ENCODE data around the gene SFN. TPM values are rescaled to one million over a fixed set of nuclear protein-coding genes. Genes with fewer than 3 reads are reported as not detected.

The SFN gene
- total RNA-seq, 2 experiments from 2014 or later, result 0.95 to 3.9 TPM

GRCh38 chr1:26911399-26912146 lies 48.6 kb downstream of the SFN start:
- peaks cover 7% of the 10 kb centered on the region for H3K4me1 ChIP-seq (ENCODE audit: insufficient read depth, low read length, poor library complexity, severe bottlenecking)
- no peak overlapping the region for H3K27ac ChIP-seq (ENCODE audit: low read depth, low read length, poor library complexity, severe bottlenecking)
- no peak overlapping the region for H3K4me3 ChIP-seq (ENCODE audit: low read depth, low read length, poor library complexity, severe bottlenecking)
- CTCF ChIA-PET (ENCODE audit: unreplicated experiment), result no interaction called here
- no peaks in the 10 kb centered on the region for H4K20me1 ChIP-seq (ENCODE audit: insufficient read depth, low read length)
- no peaks in the 10 kb centered on the region for H3K9me3 ChIP-seq (ENCODE audit: low read length)
- no peak overlapping the region for H3K4me2 ChIP-seq (ENCODE audit: low read length)
- H3K79me2 ChIP-seq (ENCODE audit: insufficient read depth, low read depth, low read length), result no peaks in the 10 kb centered on the region
- no TSS peak for BruUV-seq (replicated peaks)
- POLR2A ChIA-PET, result interaction anchor here (0.9 kb wide), 1 partner anchor 103 kb away, joined by 3 read pairs; no protein-coding TSS in a partner anchor
- intact Hi-C loops (cut with micrococcal nuclease; ENCODE audit: unreplicated experiment), result no loop called here
- H3K36me3 ChIP-seq (ENCODE audit: insufficient read depth, low read length), result no peaks in the 10 kb centered on the region
- no peak overlapping the region for H2AFZ ChIP-seq (ENCODE audit: low read length)
- DNase-seq (ENCODE audit: low spot score), result no peak
- no peak for TF ChIP-seq EZH2phosphoT487 (IDR thresholded peaks at IDR 0.05; ENCODE audit: borderline replicate concordance, low read depth, low read length)
- TF ChIP-seq, protein P1, sequence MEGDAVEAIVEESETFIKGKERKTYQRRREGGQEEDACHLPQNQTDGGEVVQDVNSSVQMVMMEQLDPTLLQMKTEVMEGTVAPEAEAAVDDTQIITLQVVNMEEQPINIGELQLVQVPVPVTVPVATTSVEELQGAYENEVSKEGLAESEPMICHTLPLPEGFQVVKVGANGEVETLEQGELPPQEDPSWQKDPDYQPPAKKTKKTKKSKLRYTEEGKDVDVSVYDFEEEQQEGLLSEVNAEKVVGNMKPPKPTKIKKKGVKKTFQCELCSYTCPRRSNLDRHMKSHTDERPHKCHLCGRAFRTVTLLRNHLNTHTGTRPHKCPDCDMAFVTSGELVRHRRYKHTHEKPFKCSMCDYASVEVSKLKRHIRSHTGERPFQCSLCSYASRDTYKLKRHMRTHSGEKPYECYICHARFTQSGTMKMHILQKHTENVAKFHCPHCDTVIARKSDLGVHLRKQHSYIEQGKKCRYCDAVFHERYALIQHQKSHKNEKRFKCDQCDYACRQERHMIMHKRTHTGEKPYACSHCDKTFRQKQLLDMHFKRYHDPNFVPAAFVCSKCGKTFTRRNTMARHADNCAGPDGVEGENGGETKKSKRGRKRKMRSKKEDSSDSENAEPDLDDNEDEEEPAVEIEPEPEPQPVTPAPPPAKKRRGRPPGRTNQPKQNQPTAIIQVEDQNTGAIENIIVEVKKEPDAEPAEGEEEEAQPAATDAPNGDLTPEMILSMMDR (conservative IDR thresholded peaks at IDR 0.05; ENCODE audit: low read length), result no peak
- no peaks in the 10 kb centered on the region for H3K9me2 ChIP-seq (ENCODE audit: insufficient read depth, low read length)

DNA sequence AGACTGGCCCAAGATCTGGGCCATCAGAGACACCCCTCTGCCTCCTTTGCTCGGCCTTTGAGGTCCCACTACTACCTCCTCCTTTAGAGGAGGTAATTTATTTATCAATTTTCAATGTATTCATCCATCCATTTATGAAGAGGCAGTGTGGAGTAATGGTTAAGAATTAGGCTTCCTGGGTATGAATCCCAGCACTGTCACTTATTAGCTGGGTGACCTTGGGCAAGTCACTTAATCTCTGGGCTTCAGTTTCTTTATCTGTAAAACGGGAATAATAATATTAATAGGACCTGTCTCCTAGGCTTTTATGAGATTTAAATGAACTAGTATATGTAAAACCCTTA lies 49.2 kb downstream of the SFN start:
- H3K4me1 ChIP-seq (ENCODE audit: insufficient read depth, low read length, poor library complexity, severe bottlenecking), result peaks cover 7% of the 10 kb centered on the region
- intact Hi-C loops (cut with micrococcal nuclease; ENCODE audit: unreplicated experiment), result no loop called here
- ChIA-PET POLR2A (interaction anchor here (0.9 to 1.6 kb wide), 2 partner anchors 12 to 103 kb away, joined by 3 read pairs; partner anchors contain the start of gene GPATCH3), CTCF (ENCODE audit: unreplicated experiment) (interaction anchor here (0.6 kb wide), 1 partner anchor 15 kb away, joined by 4 read pairs; no protein-coding TSS in a partner anchor)
- no peak for DNase-seq (ENCODE audit: low spot score)
- no peaks in the 10 kb centered on the region for H3K9me3 ChIP-seq (ENCODE audit: low read length)
- H3K36me3 ChIP-seq (ENCODE audit: insufficient read depth, low read length), result no peaks in the 10 kb centered on the region
- H2AFZ ChIP-seq (ENCODE audit: low read length), result no peak overlapping the region
- TF ChIP-seq EZH2phosphoT487 (IDR thresholded peaks at IDR 0.05; ENCODE audit: borderline replicate concordance, low read depth, low read length), result no peak
- TF ChIP-seq, protein P1 (conservative IDR thresholded peaks at IDR 0.05; ENCODE audit: low read length), result no peak
- no peak overlapping the region for H3K4me3 ChIP-seq (ENCODE audit: low read depth, low read length, poor library complexity, severe bottlenecking)
- BruUV-seq (replicated peaks), result no TSS peak
- H4K20me1 ChIP-seq (ENCODE audit: insufficient read depth, low read length), result no peaks in the 10 kb centered on the region
- no peak overlapping the region for H3K27ac ChIP-seq (ENCODE audit: low read depth, low read length, poor library complexity, severe bottlenecking)
- no peaks in the 10 kb centered on the region for H3K9me2 ChIP-seq (ENCODE audit: insufficient read depth, low read length)
- no peaks in the 10 kb centered on the region for H3K79me2 ChIP-seq (ENCODE audit: insufficient read depth, low read depth, low read length)
- H3K4me2 ChIP-seq (ENCODE audit: low read length), result no peak overlapping the region

DNA sequence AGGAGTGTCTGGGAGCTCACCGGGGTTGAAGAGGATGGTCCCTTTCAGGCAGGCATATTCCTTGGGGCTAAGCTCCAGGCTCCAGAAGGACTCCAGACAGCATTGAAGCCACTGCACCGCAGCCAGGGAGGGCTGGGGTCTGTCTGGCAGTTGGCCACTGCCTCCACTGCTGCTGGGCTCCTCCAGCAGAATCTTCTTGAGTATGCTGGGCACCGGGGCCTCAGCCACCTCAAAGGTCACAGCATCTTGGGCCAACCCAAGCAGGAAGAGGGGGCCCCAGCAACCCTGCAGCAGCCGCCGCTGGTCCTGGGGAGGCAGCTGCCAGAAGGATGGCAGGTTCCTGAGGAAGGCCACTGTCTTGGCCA lies 50.4 kb downstream of the SFN start:
- Histone ChIP-seq H3K4me2 (ENCODE audit: low read length) (no peak overlapping the region), H3K79me2 (ENCODE audit: insufficient read depth, low read depth, low read length) (no peaks in the 10 kb centered on the region), H3K27ac (ENCODE audit: low read depth, low read length, poor library complexity, severe bottlenecking) (no peak overlapping the region), H2AFZ (ENCODE audit: low read length) (no peak overlapping the region), H3K4me3 (ENCODE audit: low read depth, low read length, poor library complexity, severe bottlenecking) (no peak overlapping the region), H3K4me1 (ENCODE audit: insufficient read depth, low read length, poor library complexity, severe bottlenecking) (peaks cover 7% of the 10 kb centered on the region), H4K20me1 (ENCODE audit: insufficient read depth, low read length) (no peaks in the 10 kb centered on the region), H3K36me3 (ENCODE audit: insufficient read depth, low read length) (no peaks in the 10 kb centered on the region), H3K9me3 (ENCODE audit: low read length) (no peaks in the 10 kb centered on the region), H3K9me2 (ENCODE audit: insufficient read depth, low read length) (no peaks in the 10 kb centered on the region)
- ChIA-PET POLR2A (interaction anchor here (0.6 to 1.6 kb wide), 2 partner anchors 13 to 17 kb away, joined by 3 to 5 read pairs; partner anchors contain the start of gene GPATCH3), CTCF (ENCODE audit: unreplicated experiment) (no interaction called here)
- no peak for DNase-seq (ENCODE audit: low spot score)
- intact Hi-C loops (cut with micrococcal nuclease; ENCODE audit: unreplicated experiment), result no loop called here
- no TSS peak for BruUV-seq (replicated peaks)
- TF ChIP-seq, protein P1 (conservative IDR thresholded peaks at IDR 0.05; ENCODE audit: low read length), result no peak
- TF ChIP-seq EZH2phosphoT487 (IDR thresholded peaks at IDR 0.05; ENCODE audit: borderline replicate concordance, low read depth, low read length), result no peak
